T-helper 2 cell (primary cell): ENCODE data around the gene CAMK2N1.

Experiments
- DNase-seq, 5 experiments: peaks; one replicate each; pipeline versions ENCODE4 v3.0.0 to v3.0.0-alpha.2; 2012 to 2022

CAMK2N1 gene

GRCh38 chr1:20478057-20478635, 7.9 kb downstream of the CAMK2N1 start:
- DNase-seq: no peak

GRCh38 chr1:20477348-20478056, 8.5 kb downstream of the CAMK2N1 start:
- no peak for DNase-seq

- no peak for DNase-seq
Measured at GRCh38 chr1:20476265-20477038, 9.6 kb downstream of the CAMK2N1 start.

DNA sequence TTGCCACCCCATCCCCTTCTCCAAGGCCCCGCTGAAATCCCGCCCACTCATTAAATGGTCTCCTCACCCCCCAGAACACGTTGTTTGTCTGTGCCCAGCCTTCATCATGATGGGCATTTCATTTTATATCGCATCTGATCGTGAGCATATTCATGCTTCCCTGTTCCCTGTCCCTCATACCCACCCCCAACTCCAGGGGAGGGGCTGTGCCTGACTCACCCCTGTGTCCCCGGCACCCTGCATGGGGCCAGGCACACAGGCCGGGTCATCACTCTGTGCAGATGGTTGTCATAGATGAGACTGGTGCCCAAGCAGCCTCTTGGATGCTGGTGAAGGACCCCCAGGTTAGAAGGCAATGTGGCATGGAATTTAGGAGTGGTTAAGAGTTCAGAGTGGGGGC, 11.0 kb downstream of the CAMK2N1 start:
- no peak for DNase-seq

- no peak for DNase-seq
Measured at GRCh38 chr1:20474333-20474975, 11.6 kb downstream of the CAMK2N1 start.

- no peak for DNase-seq
Measured at GRCh38 chr1:20473894-20474293, 12.1 kb downstream of the CAMK2N1 start.

GRCh38 chr1:20472860-20473711, 12.9 kb downstream of the CAMK2N1 start:
- no peak for DNase-seq

DNA sequence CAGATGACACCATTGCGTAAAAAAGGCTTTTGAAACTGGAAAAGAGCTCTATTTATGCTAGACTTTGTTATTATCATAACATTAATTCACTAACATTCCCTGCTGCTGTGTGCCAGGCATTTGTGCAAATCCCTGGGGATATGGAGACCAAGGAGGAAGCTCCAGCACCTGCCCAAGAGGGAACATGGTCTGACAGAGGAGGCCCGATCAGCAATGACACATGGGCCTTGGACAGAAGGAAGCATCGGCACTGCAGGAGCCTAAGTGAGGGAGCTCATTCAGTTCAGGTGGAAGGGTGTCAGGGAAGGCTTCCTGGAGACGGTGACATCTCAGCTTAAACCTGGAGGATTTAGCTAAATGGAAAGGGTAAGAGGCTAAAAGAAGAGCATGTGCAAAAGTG, 13.9 kb downstream of the CAMK2N1 start:
- DNase-seq: no peak

GRCh38 chr1:20470194-20470593, 15.8 kb downstream of the CAMK2N1 start:
- no peak for DNase-seq

- DNase-seq: no peak
Measured at GRCh38 chr1:20469406-20470076, 16.5 kb downstream of the CAMK2N1 start.

- no peak for DNase-seq
Measured at GRCh38 chr1:20466273-20466672, 19.7 kb downstream of the CAMK2N1 start.

- DNase-seq: no peak
Measured at GRCh38 chr1:20465187-20465586, 20.8 kb downstream of the CAMK2N1 start.

DNA sequence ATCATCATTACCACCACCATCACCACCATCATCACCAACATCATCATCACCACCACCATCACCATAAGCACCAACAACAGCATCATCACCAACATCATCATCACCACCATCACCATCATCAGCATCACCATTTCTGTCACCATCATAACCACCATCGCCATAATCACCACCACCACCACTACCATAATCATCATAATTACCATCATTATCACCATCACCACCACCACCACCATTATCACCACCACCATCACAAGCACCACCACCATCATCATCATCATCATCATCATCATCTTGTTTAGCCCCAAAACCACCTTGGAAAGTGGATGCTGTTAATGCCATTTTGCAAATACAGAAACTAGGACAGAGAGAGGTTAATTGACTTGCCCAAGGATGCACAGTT, 22.5 kb downstream of the CAMK2N1 start:
- no peak for DNase-seq

DNA sequence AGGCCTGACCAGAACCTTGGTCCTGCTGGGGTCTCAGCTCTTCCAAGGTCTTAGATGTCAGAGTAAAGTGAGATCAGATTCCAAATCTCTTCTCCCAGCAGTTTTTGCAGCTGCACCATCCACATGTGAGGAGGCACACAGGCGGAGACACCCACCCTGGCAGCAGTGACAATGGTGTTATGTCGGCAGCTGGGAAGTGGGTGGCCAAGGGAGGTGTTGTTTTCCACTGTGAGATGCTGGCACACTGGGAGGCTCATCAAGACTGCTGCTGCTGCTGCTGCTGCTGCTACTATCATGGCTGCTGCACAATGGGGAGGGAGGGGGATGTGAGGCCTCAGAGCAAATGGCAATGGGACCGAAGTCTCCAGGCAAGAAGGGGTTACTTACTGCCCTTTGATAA, 23.6 kb downstream of the CAMK2N1 start:
- no peak for DNase-seq

DNA sequence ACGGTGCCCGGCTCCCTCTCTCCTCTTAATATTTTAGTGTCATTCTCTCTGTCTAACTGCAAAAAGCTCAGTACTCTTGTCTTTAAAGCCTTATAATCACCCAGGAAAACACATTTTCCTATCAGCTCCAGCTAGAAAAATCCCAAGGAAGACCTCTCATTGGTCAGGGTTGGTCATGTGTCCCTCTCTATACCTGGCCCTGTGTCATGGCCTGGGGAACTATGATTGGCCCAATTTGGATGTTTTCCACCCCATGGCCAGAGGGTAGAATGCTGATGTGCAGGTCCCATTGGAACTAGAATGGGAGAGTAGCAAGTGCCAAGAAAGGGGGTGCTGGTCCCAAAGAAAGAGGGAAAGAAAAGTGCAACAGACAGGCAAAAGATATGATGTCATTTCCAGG, 27.3 kb downstream of the CAMK2N1 start:
- no peak for DNase-seq

DNA sequence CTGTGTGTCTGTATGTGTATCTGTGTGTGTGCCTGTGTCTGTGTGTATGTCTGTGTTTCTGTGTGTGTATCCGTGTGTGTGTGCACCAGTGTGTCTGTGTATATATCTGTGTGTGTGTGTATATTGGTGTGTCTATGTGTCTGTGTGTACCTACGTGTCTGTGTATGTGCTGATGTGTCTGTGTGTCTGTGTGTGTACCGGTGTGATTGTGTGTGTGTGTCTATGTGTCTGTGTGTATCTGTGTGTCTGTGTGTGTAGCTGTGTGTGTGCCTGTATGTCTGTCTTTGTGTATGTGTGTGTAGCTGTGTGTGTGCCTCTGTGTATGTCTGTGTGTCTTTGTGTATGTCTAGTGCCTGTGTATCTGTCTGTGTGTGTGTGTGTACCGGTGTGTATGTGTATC, 32.0 kb downstream of the CAMK2N1 start:
- no peak for DNase-seq

- no peak for DNase-seq
Measured at GRCh38 chr1:20449735-20450311, 36.2 kb downstream of the CAMK2N1 start.

GRCh38 chr1:20448671-20449071, 37.3 kb downstream of the CAMK2N1 start:
- no peak for DNase-seq

DNA sequence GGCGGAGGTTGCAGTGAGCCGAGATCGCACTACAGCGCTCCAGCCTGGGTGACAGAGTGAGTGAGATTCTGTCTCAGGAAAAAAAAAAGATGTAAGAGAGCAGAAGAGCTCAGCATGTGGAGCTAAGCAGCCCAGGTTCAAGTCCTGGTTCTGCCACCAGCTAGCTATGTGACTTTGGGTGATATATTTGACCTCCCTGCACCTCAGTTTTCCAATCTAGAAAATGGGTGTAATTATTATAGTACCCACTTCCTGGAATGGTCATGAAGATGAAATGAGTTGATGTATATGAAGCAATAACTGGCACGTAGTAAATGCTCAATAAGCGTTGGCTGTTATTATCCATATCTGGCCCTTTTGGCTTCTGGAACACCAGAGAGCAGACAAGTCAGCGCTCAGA, 38.2 kb downstream of the CAMK2N1 start:
- no peak for DNase-seq

DNA sequence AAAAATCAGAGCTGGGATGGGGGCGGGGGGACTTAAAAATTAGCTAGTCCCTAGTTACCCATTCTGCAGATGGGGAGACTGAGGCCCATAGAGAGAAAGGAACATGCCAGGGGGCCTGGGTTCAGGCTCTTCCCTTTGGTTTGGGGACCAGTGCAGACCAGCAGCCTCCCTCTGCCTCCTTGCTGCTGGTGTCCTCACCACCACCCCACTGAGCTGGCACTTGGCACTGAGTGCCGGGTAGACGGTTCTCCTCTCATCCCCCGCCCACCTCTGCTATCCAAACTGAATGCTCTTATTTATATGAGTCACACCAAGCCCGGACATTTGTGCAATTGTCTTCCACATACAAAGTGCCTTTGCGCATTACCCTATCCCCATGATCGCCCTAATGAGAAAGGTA, 39.2 kb downstream of the CAMK2N1 start:
- DNase-seq: no peak

GRCh38 chr1:20445956-20446355, 40.1 kb downstream of the CAMK2N1 start:
- no peak for DNase-seq
